IMR-90 (cell line): ENCODE measurements around the gene TMEM181.

ENCODE experiments used
- CEBPB ChIP-seq: IDR thresholded peaks from 2 replicates; pipeline ENCODE4 v1.6.1; 2012; ENCODE audit warnings: low read depth, low read length, improper control_type of control experiment
- CHD1 ChIP-seq: IDR thresholded peaks from 2 replicates; pipeline ENCODE4 v1.6.1; 2012; ENCODE audit warnings: low read depth, low read length, improper control_type of control experiment
- CTCF ChIP-seq: conservative IDR thresholded peaks from 2 replicates; pipeline ENCODE4 v1.5.1; 2012; ENCODE audit warnings: mild to moderate bottlenecking, low read depth, low read length, improper control_type of control experiment
- ELK1 ChIP-seq: fragments of 150-350 bp; IDR thresholded peaks from 2 replicates; pipeline ENCODE4 v1.6.1; 2016; ENCODE audit warnings: low read depth, mild to moderate bottlenecking, low read length, moderate library complexity, borderline replicate concordance
- MAFK ChIP-seq: IDR thresholded peaks from 2 replicates; pipeline ENCODE4 v1.6.1; 2012; ENCODE audit warnings: low read depth, low read length, improper control_type of control experiment
- MAZ ChIP-seq: IDR thresholded peaks from 2 replicates; pipeline ENCODE4 v1.6.1; 2012; ENCODE audit warnings: low read depth, mild to moderate bottlenecking, low read length, improper control_type of control experiment, moderate library complexity, borderline replicate concordance
- MXI1 ChIP-seq: IDR thresholded peaks from 2 replicates; pipeline ENCODE4 v1.6.1; 2012; ENCODE audit warnings: low read depth, mild to moderate bottlenecking, low read length, moderate library complexity, borderline replicate concordance
- NFE2L2 ChIP-seq: fragments of 150-350 bp; IDR thresholded peaks from 2 replicates; pipeline ENCODE4 v1.6.1; 2016; ENCODE audit warnings: low read depth, mild to moderate bottlenecking, low read length
- POLR2A ChIP-seq: IDR thresholded peaks from 2 replicates; pipeline ENCODE4 v1.6.1; 2012; ENCODE audit warnings: mild to moderate bottlenecking, low read depth, low read length
- RAD21 ChIP-seq: IDR thresholded peaks from 2 replicates; pipeline ENCODE4 v1.6.1; 2012; ENCODE audit warnings: low read length, improper control_type of control experiment
- RFX5 ChIP-seq: IDR thresholded peaks from 2 replicates; pipeline ENCODE4 v1.8.0; 2012; ENCODE audit warnings: low read depth, mild to moderate bottlenecking, low read length, moderate library complexity

- TF ChIP-seq CHD1 (no peak), CTCF (no peak), POLR2A (no peak), RFX5 (no peak), ELK1 (no peak), NFE2L2 (no peak), CEBPB (no peak), MAFK (no peak), RAD21 (no peak), MXI1 (no peak), MAZ (no peak)
These were observed 112.8 kb downstream of the TMEM181 start for GRCh38 chr6:158672726-158673125.
